Liver (tissue), 9 donors: ENCODE results near the gene KRTAP12-1. TPM values are rescaled to one million over a fixed set of nuclear protein-coding genes. Genes with fewer than 3 reads are reported as not detected.

ENCODE experiments used
- DNase-seq: peaks from one replicate; pipeline ENCODE4 v3.0.0-alpha.2; 2017; ENCODE audit warnings: low spot score
- H3K27ac ChIP-seq, 2 donors: one replicate each; pipeline ENCODE4 v1.7.0; 2013; ENCODE audit warnings: inconsistent platforms in 2 of 2, low read length in 2 of 2, control low read depth in 1 of 2, low read depth in 1 of 2, mild to moderate bottlenecking in 1 of 2
- H3K27me3 ChIP-seq, 4 donors: one replicate each; pipeline versions ENCODE4 v1.6.1 to v1.7.0; 2013; ENCODE audit warnings: low read length in 3 of 4, inconsistent platforms in 1 of 4, mild to moderate bottlenecking in 1 of 4, moderate library complexity in 1 of 4; ENCODE audit not compliant: control insufficient read depth in 4 of 4, insufficient read depth in 4 of 4
- H3K36me3 ChIP-seq, 4 donors: one replicate each; pipeline versions ENCODE4 v1.6.1 to v1.7.0; 2013; ENCODE audit warnings: low read length in 3 of 4, mild to moderate bottlenecking in 3 of 4, low read depth in 1 of 4, moderate library complexity in 1 of 4; ENCODE audit not compliant: control insufficient read depth in 4 of 4, insufficient read depth in 3 of 4
- H3K4me1 ChIP-seq, 4 donors: one replicate each; pipeline versions ENCODE4 v1.6.1 to v1.7.0; 2013; ENCODE audit warnings: low read length in 3 of 4, mild to moderate bottlenecking in 3 of 4, moderate library complexity in 1 of 4; ENCODE audit not compliant: control insufficient read depth in 4 of 4, insufficient read depth in 4 of 4
- H3K4me3 ChIP-seq, 3 donors: one replicate each; pipeline versions ENCODE4 v1.6.1 to v1.7.0; 2013; ENCODE audit warnings: low read length in 3 of 3, control low read depth in 1 of 3, low read depth in 1 of 3, mild to moderate bottlenecking in 1 of 3
- H3K9ac ChIP-seq, 2 donors: one replicate each; pipeline ENCODE4 v1.7.0; 2013; ENCODE audit warnings: low read length in 2 of 2, mild to moderate bottlenecking in 2 of 2, moderate library complexity in 2 of 2, control low read depth in 1 of 2, low read depth in 1 of 2
- H3K9me3 ChIP-seq, 4 donors: one replicate each; pipeline versions ENCODE4 v1.6.1 to v1.7.0; 2013; ENCODE audit warnings: low read length in 3 of 4; ENCODE audit not compliant: control insufficient read depth in 4 of 4
- ATF3 ChIP-seq: IDR thresholded peaks from 2 replicates; pipeline ENCODE4 v1.6.1; 2016; ENCODE audit warnings: antibody characterized with exemption
- EGR1 ChIP-seq, 2 donors: IDR thresholded peaks; 2 replicates each; pipeline ENCODE4 v1.6.1; 2016 to 2018; ENCODE audit warnings: antibody characterized with exemption in 2 of 2, low read depth in 2 of 2
- FOXA1 ChIP-seq: IDR thresholded peaks from 2 replicates; pipeline ENCODE4 v1.6.1; 2016; ENCODE audit warnings: antibody characterized with exemption
- FOXA2 ChIP-seq: IDR thresholded peaks from 2 replicates; pipeline ENCODE4 v1.6.1; 2016; ENCODE audit warnings: antibody characterized with exemption
- GABPA ChIP-seq, 2 donors: IDR thresholded peaks in 1 of 2; conservative IDR thresholded peaks in 1 of 2; 2 replicates each; pipeline ENCODE4 v1.6.1; 2016; ENCODE audit warnings: antibody characterized with exemption in 2 of 2, mild to moderate bottlenecking in 1 of 2, moderate library complexity in 1 of 2
- HNF4A ChIP-seq, 2 donors: conservative IDR thresholded peaks; 2 replicates each; pipeline ENCODE4 v1.6.1; 2016; ENCODE audit warnings: antibody characterized with exemption in 2 of 2, mild to moderate bottlenecking in 2 of 2
- HNF4G ChIP-seq: IDR thresholded peaks from 2 replicates; pipeline ENCODE4 v1.6.1; 2016; ENCODE audit warnings: antibody characterized with exemption
- JUND ChIP-seq, 2 donors: IDR thresholded peaks; 2 replicates each; pipeline ENCODE4 v1.6.1; 2016; ENCODE audit warnings: antibody characterized with exemption in 2 of 2
- MAX ChIP-seq: IDR thresholded peaks from 2 replicates; pipeline ENCODE4 v1.6.1; 2016; ENCODE audit warnings: antibody characterized with exemption
- NR2F2 ChIP-seq: IDR thresholded peaks from 2 replicates; pipeline ENCODE4 v1.6.1; 2016; ENCODE audit warnings: antibody characterized with exemption
- RAD21 ChIP-seq, 2 donors: IDR thresholded peaks; 2 replicates each; pipeline ENCODE4 v1.6.1; 2016; ENCODE audit warnings: antibody characterized with exemption in 2 of 2, mild to moderate bottlenecking in 2 of 2
- RXRA ChIP-seq, 2 donors: IDR thresholded peaks; 2 replicates each; pipeline ENCODE4 v1.6.1; 2017 to 2018; ENCODE audit warnings: antibody characterized with exemption in 2 of 2, mild to moderate bottlenecking in 1 of 2
- SP1 ChIP-seq: IDR thresholded peaks from 2 replicates; pipeline ENCODE4 v1.6.1; 2018; ENCODE audit warnings: antibody characterized with exemption, mild to moderate bottlenecking
- TAF1 ChIP-seq: conservative IDR thresholded peaks from 2 replicates; pipeline ENCODE4 v1.6.1; 2016; ENCODE audit warnings: antibody characterized with exemption, mild to moderate bottlenecking
- YY1 ChIP-seq: IDR thresholded peaks from 2 replicates; pipeline ENCODE4 v1.6.1; 2016; ENCODE audit warnings: antibody characterized with exemption, mild to moderate bottlenecking
- WGBS: extraction: QIAGEN DNeasy Blood & Tissue Kit; methylation state at CpG from one replicate; pipeline ENCODE4 v1.1.7; 2013; 5-methylcytosine and 5-hydroxymethylcytosine counted together
- polyA plus RNA-seq, 2 donors: library from polyadenylated mRNA; stranded (reverse) in 1 of 2; unstranded in 1 of 2; fragments of 200-250 nt in 1 of 2; fragments of >200 nt in 1 of 2; fragmentation: Nextera tagmentation in 1 of 2; extraction: Ambion mirVana in 1 of 2; gene quantifications; one replicate each; pipeline versions ENCODE4 v1.2.1 to v1.2.3, GENCODE V29; 2013 to 2015
- total RNA-seq, 2 donors: library from RNA; depleted of rRNA; stranded (reverse); fragments of >200 nt; gene quantifications; one replicate each; pipeline ENCODE4 v1.2.3, GENCODE V29; 2014
- TF ChIP-seq, protein P1 (sequence below): IDR thresholded peaks from 2 replicates; pipeline ENCODE4 v1.6.1; 2016; ENCODE audit warnings: antibody characterized with exemption, mild to moderate bottlenecking
- TF ChIP-seq, protein P2 (sequence below): fragments of 150-350 bp; IDR thresholded peaks from 2 replicates; pipeline ENCODE4 v1.5.1; 2017; ENCODE audit warnings: improper control_type of control experiment, low read depth, low read length; ENCODE audit not compliant: missing input control
- TF ChIP-seq, protein P3 (sequence below): IDR thresholded peaks from 2 replicates; pipeline ENCODE4 v1.6.1; 2016; ENCODE audit warnings: antibody characterized with exemption
- donor health status: healthy.
- donor health status: healthy.
- donor health status: healthy.
- donor health status: healthy.
- donor health status: healthy.

KRTAP12-1 gene
- total and polyA plus RNA-seq, 4 donors, result not detected

- 10% methylated on average over 8 of the region's 8 CpGs for WGBS
- DNase-seq, result no peak
- no peaks in the 10 kb centered on the region for H3K36me3 ChIP-seq
- no peak overlapping the region for H3K27ac ChIP-seq
- H3K9ac ChIP-seq, result no peak overlapping the region
- H3K9me3 ChIP-seq, result no peaks in the 10 kb centered on the region
- H3K4me1 ChIP-seq, result peaks cover 0 to 2% (median 0%) of the 10 kb centered on the region in 4 donors
- TF ChIP-seq FOXA2 (no peak), YY1 (no peak), EGR1 (IDR thresholded peaks at IDR 0.05; ENCODE audit: low read depth in 2 of 2) (no peak), GABPA (IDR thresholded peaks at IDR 0.05 in 1 of 2, conservative IDR thresholded peaks at IDR 0.05 in 1 of 2) (no peak)
- H3K4me3 ChIP-seq, result no peak overlapping the region
- H3K27me3 ChIP-seq, result peaks cover 0 to 34% (median 8%) of the 10 kb centered on the region in 4 donors
Measured at GRCh38 chr21:44714905-44715304, 32.9 kb upstream of the KRTAP12-1 start.

GRCh38 chr21:44713846-44714245 lies 31.9 kb upstream of the KRTAP12-1 start:
- Histone ChIP-seq H3K36me3 (no peaks in the 10 kb centered on the region), H3K9me3 (no peaks in the 10 kb centered on the region), H3K4me1 (peaks cover 0 to 11% (median 5%) of the 10 kb centered on the region in 4 donors), H3K4me3 (no peak overlapping the region), H3K27ac (no peak overlapping the region), H3K27me3 (peaks cover 0 to 35% (median 11%) of the 10 kb centered on the region in 4 donors), H3K9ac (no peak overlapping the region)
- DNase-seq, result peak; percentile 24
- WGBS, result 86% methylated on average over 10 of the region's 10 CpGs
- TF ChIP-seq NR2F2 (no peak), ATF3 (no peak), HNF4G (no peak), RXRA (IDR thresholded peaks at IDR 0.05) (no peak), GABPA (IDR thresholded peaks at IDR 0.05 in 1 of 2, conservative IDR thresholded peaks at IDR 0.05 in 1 of 2) (no peak), JUND (IDR thresholded peaks at IDR 0.05) (no peak), YY1 (no peak), TAF1 (no peak), FOXA2 (no peak), RAD21 (IDR thresholded peaks at IDR 0.05) (no peak), FOXA1 (no peak), HNF4A (conservative IDR thresholded peaks at IDR 0.05) (no peak), SP1 (no peak), MAX (no peak), EGR1 (IDR thresholded peaks at IDR 0.05; ENCODE audit: low read depth in 2 of 2) (no peak)
- TF ChIP-seq, protein P1, sequence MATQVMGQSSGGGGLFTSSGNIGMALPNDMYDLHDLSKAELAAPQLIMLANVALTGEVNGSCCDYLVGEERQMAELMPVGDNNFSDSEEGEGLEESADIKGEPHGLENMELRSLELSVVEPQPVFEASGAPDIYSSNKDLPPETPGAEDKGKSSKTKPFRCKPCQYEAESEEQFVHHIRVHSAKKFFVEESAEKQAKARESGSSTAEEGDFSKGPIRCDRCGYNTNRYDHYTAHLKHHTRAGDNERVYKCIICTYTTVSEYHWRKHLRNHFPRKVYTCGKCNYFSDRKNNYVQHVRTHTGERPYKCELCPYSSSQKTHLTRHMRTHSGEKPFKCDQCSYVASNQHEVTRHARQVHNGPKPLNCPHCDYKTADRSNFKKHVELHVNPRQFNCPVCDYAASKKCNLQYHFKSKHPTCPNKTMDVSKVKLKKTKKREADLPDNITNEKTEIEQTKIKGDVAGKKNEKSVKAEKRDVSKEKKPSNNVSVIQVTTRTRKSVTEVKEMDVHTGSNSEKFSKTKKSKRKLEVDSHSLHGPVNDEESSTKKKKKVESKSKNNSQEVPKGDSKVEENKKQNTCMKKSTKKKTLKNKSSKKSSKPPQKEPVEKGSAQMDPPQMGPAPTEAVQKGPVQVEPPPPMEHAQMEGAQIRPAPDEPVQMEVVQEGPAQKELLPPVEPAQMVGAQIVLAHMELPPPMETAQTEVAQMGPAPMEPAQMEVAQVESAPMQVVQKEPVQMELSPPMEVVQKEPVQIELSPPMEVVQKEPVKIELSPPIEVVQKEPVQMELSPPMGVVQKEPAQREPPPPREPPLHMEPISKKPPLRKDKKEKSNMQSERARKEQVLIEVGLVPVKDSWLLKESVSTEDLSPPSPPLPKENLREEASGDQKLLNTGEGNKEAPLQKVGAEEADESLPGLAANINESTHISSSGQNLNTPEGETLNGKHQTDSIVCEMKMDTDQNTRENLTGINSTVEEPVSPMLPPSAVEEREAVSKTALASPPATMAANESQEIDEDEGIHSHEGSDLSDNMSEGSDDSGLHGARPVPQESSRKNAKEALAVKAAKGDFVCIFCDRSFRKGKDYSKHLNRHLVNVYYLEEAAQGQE, result no peak
- TF ChIP-seq, protein P2, sequence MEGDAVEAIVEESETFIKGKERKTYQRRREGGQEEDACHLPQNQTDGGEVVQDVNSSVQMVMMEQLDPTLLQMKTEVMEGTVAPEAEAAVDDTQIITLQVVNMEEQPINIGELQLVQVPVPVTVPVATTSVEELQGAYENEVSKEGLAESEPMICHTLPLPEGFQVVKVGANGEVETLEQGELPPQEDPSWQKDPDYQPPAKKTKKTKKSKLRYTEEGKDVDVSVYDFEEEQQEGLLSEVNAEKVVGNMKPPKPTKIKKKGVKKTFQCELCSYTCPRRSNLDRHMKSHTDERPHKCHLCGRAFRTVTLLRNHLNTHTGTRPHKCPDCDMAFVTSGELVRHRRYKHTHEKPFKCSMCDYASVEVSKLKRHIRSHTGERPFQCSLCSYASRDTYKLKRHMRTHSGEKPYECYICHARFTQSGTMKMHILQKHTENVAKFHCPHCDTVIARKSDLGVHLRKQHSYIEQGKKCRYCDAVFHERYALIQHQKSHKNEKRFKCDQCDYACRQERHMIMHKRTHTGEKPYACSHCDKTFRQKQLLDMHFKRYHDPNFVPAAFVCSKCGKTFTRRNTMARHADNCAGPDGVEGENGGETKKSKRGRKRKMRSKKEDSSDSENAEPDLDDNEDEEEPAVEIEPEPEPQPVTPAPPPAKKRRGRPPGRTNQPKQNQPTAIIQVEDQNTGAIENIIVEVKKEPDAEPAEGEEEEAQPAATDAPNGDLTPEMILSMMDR, result no peak
- TF ChIP-seq, protein P3, sequence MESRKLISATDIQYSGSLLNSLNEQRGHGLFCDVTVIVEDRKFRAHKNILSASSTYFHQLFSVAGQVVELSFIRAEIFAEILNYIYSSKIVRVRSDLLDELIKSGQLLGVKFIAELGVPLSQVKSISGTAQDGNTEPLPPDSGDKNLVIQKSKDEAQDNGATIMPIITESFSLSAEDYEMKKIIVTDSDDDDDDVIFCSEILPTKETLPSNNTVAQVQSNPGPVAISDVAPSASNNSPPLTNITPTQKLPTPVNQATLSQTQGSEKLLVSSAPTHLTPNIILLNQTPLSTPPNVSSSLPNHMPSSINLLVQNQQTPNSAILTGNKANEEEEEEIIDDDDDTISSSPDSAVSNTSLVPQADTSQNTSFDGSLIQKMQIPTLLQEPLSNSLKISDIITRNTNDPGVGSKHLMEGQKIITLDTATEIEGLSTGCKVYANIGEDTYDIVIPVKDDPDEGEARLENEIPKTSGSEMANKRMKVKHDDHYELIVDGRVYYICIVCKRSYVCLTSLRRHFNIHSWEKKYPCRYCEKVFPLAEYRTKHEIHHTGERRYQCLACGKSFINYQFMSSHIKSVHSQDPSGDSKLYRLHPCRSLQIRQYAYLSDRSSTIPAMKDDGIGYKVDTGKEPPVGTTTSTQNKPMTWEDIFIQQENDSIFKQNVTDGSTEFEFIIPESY, result no peak
